DLD1 (cell line): ENCODE data around the gene GNG12.

Experiments used
- in situ Hi-C: cut with HindIII; loops from 2 replicates; pipeline ENCODE4 v1.10.0; 2017; ENCODE audit warnings: low sequenced_read_pairs

GNG12 gene

DNA sequence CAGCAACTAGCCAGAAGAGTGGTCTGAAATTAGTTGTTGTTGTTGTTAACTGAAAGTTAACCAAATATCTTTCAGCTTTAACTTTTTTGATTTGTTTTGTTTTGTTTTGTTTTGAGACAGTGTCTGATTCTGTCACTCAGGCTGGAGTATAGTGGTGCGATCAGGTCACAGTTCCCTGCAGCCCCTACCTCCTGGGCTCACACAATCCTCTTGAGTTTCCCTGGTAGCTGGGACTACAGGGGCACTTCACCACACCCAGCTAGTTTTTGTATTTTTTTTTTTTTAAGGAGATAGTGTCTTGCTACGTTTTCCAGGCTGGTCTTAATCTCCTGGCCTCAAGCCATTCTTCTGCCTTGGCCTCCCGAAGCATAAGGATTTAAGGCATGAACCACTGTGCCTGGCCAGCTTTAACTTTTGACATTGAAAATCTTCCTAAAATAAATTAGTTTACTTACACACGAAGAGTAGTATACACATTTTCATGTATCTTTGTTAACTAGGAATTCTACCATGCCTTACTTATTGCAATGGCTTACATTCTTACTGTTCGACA is 45.0 kb downstream of the GNG12 start:
- in situ Hi-C loops = no loop called here

- in situ Hi-C loops = no loop called here
These were observed 45.5 kb downstream of the GNG12 start for GRCh38 chr1:67787746-67788145.

DNA sequence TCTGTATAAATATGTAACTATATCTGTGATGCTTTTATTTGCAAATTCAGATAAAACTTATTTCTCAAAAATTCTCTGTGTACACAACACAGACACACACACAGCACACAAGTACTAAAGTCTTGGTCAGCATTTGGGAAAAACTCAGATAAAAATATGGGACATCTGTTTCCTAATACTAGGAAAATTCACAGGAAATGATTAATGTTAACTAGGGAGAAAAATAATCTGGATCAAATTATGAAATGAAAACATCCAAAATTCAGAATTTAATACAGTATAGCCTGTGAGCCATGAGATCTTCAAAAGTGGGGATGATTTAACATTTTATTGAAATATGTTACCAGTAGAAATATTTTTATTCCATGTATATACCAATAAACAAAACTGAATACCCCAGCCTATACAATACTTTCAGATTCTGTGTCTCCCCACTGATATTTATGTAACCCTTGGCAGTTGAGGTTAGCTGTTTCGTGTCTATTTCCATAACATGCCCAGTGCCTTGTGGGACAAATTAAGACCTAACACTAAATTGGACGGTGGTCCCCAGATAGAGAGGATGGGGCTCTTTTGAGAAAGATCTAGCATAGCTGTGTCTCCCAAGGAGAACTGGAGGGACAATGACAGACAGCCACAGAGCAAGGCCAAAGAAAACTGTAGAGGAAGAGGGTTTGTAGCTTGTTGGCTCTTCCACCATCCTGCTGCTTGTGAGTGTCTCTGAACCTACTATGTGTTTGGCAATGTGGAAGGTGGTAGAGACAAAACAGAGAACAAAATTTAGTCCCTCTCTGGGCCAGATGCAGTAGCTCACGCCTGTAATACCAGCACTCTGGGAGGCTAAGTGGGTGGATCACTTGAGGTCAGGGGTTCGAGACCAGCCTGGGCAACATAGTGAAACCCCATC is 47.2 kb downstream of the GNG12 start:
- in situ Hi-C loops = no loop called here

DNA sequence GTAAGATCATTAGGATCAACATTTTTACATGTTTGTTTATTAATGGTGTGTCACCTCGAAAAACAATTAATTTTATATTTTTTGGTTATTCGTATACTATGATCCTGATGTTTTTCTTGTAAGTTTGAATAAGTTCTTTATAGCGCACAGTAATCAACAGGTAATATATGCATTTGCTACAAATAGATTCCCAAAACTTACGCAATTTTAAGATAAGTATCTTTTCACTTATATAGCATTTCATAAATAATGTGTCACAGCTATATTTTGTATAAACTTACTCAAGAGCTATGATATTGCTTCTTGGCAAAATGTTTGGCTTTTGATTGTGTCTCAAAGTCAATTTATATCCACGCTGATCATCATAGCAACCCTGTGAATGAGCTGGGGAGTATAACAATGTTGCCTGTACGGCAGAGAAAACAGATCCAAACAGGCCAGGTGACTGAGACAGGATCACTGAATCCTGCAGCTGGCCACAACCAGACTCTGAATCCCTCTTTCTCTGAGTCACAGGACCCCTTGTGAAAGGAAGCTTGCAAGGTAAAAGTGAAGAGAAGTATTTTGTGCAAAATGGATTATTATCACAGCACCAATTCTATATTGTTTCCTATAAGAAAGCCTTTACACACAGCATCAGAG is 48.6 kb downstream of the GNG12 start:
- in situ Hi-C loops = no loop called here

DNA sequence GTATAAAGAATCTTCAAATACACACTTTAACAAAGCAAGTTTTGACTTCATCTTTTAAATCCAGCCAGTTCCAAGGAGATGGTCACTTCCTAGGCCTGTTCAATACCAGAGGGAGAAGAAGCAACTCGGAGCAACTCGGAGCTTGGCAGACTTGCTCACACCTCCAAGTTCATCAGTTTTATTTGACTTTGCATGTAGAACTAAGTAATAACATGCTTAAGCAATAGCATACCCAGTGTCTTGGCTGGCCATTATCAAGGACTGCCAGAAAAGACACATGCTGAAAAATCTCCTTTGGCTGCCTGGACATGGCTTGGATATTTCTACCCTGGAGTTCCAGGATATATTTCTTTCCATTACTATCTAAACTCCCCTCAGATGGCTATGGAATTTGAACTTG is 52.6 kb downstream of the GNG12 start:
- in situ Hi-C loops = no loop called here

GRCh38 chr1:67777440-67777839 is 55.8 kb downstream of the GNG12 start:
- in situ Hi-C loops = no loop called here

DNA sequence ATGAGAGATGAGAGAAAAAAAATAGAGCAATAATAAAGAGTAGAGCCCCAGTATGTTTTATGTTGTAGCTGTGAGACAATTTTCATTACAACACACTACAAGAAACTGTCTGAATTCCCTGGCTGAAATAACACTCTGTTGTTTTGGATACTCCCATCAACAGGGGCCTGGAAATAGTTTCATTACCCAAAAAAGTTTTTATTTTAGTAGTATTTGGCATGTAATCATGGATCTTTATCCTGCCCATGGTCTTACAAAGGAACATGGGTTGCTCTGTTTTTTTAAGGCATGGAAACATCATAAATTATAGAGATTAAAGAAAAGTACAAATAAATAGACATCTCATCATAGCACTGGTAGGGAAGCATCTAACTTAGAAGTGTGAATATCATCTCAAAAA is 56.3 kb downstream of the GNG12 start:
- in situ Hi-C loops = no loop called here

GRCh38 chr1:67773462-67773861 is 59.8 kb downstream of the GNG12 start:
- in situ Hi-C loops = no loop called here

GRCh38 chr1:67771749-67772148 is 61.5 kb downstream of the GNG12 start:
- in situ Hi-C loops = no loop called here

GRCh38 chr1:67771152-67771551 is 62.1 kb downstream of the GNG12 start:
- in situ Hi-C loops = no loop called here

GRCh38 chr1:67769633-67770256 is 63.5 kb downstream of the GNG12 start:
- in situ Hi-C loops = no loop called here

DNA sequence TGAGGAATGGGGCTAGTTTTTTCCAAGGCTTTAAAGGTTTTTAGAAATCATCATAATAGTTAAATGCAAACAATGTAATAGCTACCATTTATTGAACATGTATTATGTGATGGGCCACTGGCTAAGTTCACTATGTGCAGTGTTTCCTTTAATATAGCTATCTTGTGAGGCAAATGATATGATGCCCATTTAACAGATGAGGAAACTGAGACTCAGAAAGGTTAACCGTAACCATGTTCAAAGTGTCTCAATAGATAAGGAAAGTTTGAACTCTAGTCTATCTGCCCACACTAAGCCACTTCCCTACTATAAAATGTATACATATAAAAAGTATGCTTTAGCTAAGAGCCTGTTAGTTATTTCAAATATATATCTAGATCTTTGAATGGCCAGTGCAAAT is 64.8 kb downstream of the GNG12 start:
- in situ Hi-C loops = no loop called here

- in situ Hi-C loops = no loop called here
These were observed 66.0 kb downstream of the GNG12 start for GRCh38 chr1:67767103-67767782.

DNA sequence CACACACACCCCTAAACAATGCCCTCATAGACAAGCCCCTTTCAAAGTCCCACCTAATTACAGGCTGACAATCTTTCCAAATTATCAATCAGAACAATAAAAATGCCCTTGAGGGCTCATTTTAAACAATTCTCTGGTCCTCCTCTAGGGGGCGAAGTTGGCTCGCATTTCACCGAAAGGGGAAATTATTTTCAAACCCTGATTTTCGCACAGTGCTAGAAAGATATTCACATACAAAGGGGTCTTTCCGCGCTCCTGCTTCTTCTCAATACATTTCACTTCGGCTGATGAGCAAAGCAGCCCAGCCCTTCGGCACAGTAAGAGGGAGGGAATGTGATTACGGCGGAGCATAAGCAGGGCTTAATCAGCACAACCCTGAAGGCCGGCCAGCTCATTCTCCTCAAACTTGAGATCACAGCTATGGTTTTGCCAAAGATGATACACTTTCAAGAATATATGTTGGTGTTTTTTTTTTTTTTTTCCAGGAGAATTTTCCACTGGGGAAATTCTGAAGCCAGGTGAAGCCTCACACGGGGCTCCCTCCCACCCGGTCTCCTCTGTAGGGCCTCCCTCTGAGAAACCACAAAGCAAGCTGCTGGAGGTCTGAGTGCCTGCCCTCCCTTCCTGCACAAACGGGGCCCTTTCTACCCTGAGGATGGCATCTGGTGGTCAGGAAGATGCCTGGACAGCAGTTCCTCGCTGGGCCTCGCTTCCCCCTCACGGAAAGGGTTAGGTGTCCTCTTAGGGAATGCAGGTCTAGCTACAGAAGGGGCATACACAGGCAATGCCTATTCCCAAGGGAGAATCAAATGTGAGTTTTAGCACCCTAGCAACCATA is 66.9 kb downstream of the GNG12 start:
- in situ Hi-C loops = no loop called here

GRCh38 chr1:67764633-67765032 is 68.6 kb downstream of the GNG12 start:
- in situ Hi-C loops = no loop called here

GRCh38 chr1:67761730-67762129 is 71.5 kb downstream of the GNG12 start:
- in situ Hi-C loops = no loop called here

GRCh38 chr1:67761091-67761490 is 72.2 kb downstream of the GNG12 start:
- in situ Hi-C loops = no loop called here

DNA sequence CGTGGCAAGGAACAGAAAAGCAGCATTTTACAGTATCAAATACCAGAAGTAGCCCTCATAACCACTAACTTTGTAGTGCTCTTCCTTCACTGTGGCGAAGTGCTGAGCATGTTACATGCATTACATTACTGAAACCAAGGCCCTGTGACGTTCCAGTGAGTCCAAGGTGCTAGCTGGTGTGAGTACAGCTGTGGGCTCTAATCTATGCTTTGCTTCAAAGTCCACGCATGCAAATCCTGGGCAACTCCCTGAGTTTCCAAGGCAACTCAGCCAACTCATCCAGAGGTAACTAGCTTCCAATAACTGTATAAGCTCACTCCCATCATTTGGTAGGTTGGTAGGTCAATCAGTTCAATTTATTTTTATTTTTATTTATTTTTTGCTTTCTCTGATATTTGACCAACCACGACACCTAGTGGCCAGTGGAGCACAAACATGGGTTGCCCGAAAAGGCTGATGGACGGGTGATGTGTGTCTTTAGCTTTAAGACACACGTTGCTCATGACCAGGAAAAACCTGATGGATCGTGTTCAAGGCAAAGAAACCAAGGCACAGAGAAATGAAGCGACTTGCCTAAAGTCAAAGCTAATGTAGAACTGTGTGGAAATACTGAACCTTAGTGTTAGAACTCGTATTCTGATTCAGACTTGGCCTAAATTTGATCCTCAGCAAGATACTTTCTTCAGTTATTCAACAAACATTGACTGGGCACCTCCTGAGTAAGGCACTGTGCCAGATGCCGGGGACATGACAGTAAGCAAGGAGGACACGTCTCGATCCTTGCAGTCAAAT is 73.0 kb downstream of the GNG12 start:
- in situ Hi-C loops = no loop called here

- in situ Hi-C loops = no loop called here
These were observed 73.6 kb downstream of the GNG12 start for GRCh38 chr1:67759692-67760029.
